Sigmoid colon (tissue), 7 donors: Measurements from ENCODE around the gene PXMP2. TPM values are rescaled to one million over a fixed set of nuclear protein-coding genes. Genes with fewer than 3 reads are reported as not detected.

Experiments
- DNase-seq: peaks from one replicate; pipeline ENCODE4 v3.0.0-alpha.2; 2019
- H3K27ac ChIP-seq, 4 donors: fragments of 200-600 bp; sonication (generic); one replicate each; pipeline ENCODE4 v1.5.1; 2016 to 2019; ENCODE audit warnings: mild to moderate bottlenecking in 1 of 4
- H3K27me3 ChIP-seq, 3 donors: fragments of 200-600 bp; sonication (generic); one replicate each; pipeline ENCODE4 v1.5.1; 2019; ENCODE audit warnings: mild to moderate bottlenecking in 1 of 3
- H3K36me3 ChIP-seq, 4 donors: fragments of 200-600 bp; sonication (generic); one replicate each; pipeline ENCODE4 v1.5.1; 2016 to 2019
- H3K4me1 ChIP-seq, 4 donors: fragments of 200-600 bp; sonication (generic); one replicate each; pipeline ENCODE4 v1.5.1; 2017 to 2019
- H3K4me3 ChIP-seq, 4 donors: fragments of 200-600 bp; sonication (generic); one replicate each; pipeline ENCODE4 v1.5.1; 2017 to 2019; ENCODE audit warnings: mild to moderate bottlenecking in 2 of 4, moderate library complexity in 1 of 4
- H3K9me3 ChIP-seq, 4 donors: fragments of 200-600 bp in 3 of 4; sonication (generic) in 3 of 4; one replicate each; pipeline versions ENCODE4 v1.5.1 to v1.6.1; 2013 to 2019
- EP300 ChIP-seq, 4 donors: sonication (generic); formaldehyde crosslinking; IDR thresholded peaks; one replicate each; pipeline ENCODE4 v1.6.1; 2017; ENCODE audit warnings: antibody characterized with exemption in 4 of 4
- POLR2A ChIP-seq, 2 donors: fragments of 450-650 bp; IDR thresholded peaks; one replicate each; pipeline ENCODE4 v1.6.1; 2016; ENCODE audit warnings: antibody characterized with exemption in 2 of 2, mild to moderate bottlenecking in 2 of 2, moderate library complexity in 2 of 2
- POLR2AphosphoS5 ChIP-seq, 4 donors: sonication (generic); formaldehyde crosslinking; IDR thresholded peaks; one replicate each; pipeline ENCODE4 v1.6.1; 2017; ENCODE audit warnings: antibody characterized with exemption in 4 of 4
- WGBS, 2 donors: extraction: QIAGEN DNeasy Blood & Tissue Kit; methylation state at CpG; one replicate each; pipeline ENCODE4 v1.1.7; 2013; 5-methylcytosine and 5-hydroxymethylcytosine counted together
- intact Hi-C: fragments of 100-400 bp; cut with DNase I; formaldehyde crosslinking; loops from one replicate; pipeline ENCODE4 v1.15.1; 2023
- polyA plus RNA-seq, 3 donors: library from polyadenylated mRNA; stranded (reverse); fragments of 200-250 nt; gene quantifications; one replicate each; pipeline ENCODE4 v1.2.3, GENCODE V29; 2013
- total RNA-seq, 4 donors: library from RNA; depleted of rRNA; stranded (reverse); fragments of >200 nt; gene quantifications; one replicate each; pipeline ENCODE4 v1.1.0, GENCODE V29; 2016
- TF ChIP-seq, protein P1 (sequence below), 4 experiments: fragments of 450-650 bp in 3 of 4; fragments of 200-600 bp in 1 of 4; IDR thresholded peaks; one replicate each; pipeline ENCODE4 v1.5.1; 2016 to 2019; ENCODE audit warnings: antibody characterized with exemption in 4 of 4, mild to moderate bottlenecking in 3 of 4, moderate library complexity in 2 of 4
- donor health status: healthy with polysubstance abuse.
- donor health status: Bipolar disorder and iron deficiency.
- donor health status: healthy.

The PXMP2 gene
- total and polyA plus RNA-seq, 7 donors, result 19.4 to 127 (median 43.4) TPM

DNA sequence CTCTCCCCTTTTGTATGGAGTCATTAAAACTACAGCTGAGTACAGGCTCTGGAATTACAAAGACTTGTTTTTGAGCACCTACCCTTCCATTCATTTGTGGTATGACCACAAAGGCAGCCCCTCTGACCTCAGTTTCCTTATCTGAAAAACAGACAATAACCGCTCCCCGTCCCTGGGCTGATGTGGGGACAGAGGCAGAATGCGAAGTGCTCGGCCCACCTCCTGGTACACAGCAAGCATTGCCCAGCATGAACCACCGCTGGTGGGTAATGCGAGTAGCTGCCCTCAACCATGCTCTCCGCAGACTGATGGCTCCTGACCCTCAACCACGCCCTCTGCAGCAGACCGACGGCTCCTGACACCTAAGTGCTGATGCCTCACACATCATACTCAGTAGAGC is 46.5 kb upstream of the PXMP2 start:
- peaks cover 7 to 64% (median 20%) of the 10 kb centered on the region in 4 donors for H3K36me3 ChIP-seq

DNA sequence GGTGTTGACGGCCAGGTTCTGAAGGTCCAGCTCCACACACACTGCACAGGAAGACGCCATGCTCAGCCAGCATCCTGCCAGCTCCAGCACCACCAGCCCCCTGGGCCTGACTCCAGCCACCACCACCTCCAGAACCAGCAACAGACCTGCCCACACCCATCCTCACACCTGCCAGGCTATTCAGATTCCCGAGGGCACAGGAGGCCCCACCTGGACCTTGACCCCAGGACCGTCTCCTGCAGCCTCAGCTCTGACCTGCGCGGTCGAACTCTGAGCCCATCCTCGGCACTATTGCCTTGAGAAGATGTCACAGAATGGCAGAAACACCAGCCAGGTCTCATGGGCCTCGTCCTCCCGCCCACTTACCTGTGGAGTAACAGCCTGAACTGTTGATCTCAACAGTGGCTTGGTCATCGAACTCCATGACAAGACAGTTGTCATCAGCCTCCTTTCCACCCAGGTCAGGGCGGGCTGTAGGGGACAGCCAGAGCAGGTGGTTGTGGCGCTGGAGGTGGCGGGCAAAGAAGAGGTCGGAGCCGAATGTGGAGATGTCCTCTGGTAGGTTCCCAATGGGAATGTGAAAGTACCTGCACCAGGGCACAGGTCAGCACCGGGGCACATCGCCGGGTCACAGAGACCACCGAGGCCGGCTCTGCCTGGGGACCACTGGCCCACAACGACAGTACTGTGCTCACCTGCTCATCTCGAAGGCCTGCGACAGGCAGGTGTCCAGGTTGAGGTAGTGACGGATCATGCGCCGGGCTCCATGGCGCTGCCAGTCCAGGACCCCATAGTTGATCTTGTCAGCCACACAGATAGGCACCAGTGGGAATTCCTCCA is 45.4 kb upstream of the PXMP2 start:
- 89 to 94% methylated on average over 28 of the region's 28 CpGs for WGBS, 2 donors
- intact Hi-C loops, result no loop called here
- no peak for DNase-seq
- Histone ChIP-seq H3K36me3 (peaks cover 7 to 64% (median 22%) of the 10 kb centered on the region in 4 donors), H3K4me3 (no peak overlapping the region), H3K27me3 (no peaks in the 10 kb centered on the region), H3K27ac (no peak overlapping the region), H3K9me3 (no peaks in the 10 kb centered on the region), H3K4me1 (no peaks in the 10 kb centered on the region)
- no peak for TF ChIP-seq EP300 (IDR thresholded peaks at IDR 0.05)
- TF ChIP-seq, protein P1, sequence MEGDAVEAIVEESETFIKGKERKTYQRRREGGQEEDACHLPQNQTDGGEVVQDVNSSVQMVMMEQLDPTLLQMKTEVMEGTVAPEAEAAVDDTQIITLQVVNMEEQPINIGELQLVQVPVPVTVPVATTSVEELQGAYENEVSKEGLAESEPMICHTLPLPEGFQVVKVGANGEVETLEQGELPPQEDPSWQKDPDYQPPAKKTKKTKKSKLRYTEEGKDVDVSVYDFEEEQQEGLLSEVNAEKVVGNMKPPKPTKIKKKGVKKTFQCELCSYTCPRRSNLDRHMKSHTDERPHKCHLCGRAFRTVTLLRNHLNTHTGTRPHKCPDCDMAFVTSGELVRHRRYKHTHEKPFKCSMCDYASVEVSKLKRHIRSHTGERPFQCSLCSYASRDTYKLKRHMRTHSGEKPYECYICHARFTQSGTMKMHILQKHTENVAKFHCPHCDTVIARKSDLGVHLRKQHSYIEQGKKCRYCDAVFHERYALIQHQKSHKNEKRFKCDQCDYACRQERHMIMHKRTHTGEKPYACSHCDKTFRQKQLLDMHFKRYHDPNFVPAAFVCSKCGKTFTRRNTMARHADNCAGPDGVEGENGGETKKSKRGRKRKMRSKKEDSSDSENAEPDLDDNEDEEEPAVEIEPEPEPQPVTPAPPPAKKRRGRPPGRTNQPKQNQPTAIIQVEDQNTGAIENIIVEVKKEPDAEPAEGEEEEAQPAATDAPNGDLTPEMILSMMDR (IDR thresholded peaks at IDR 0.05), result no peak
- TF ChIP-seq POLR2AphosphoS5 (IDR thresholded peaks at IDR 0.05), result no peak
- no peak for TF ChIP-seq POLR2A (IDR thresholded peaks at IDR 0.05)

More for the DNA sequence above, 46.5 kb upstream of the PXMP2 start:
- Histone ChIP-seq H3K27ac (no peak overlapping the region), H3K4me3 (no peak overlapping the region), H3K27me3 (no peaks in the 10 kb centered on the region), H3K4me1 (no peaks in the 10 kb centered on the region), H3K9me3 (no peaks in the 10 kb centered on the region)
- intact Hi-C loops, result no loop called here
- TF ChIP-seq POLR2A (IDR thresholded peaks at IDR 0.05), result no peak
- TF ChIP-seq POLR2AphosphoS5 (IDR thresholded peaks at IDR 0.05), result no peak
- TF ChIP-seq EP300 (IDR thresholded peaks at IDR 0.05), result no peak
- TF ChIP-seq, protein P1 (IDR thresholded peaks at IDR 0.05), result no peak
- WGBS, 2 donors, result 83 to 92% methylated on average over 10 of the region's 10 CpGs
- DNase-seq, result no peak

DNA sequence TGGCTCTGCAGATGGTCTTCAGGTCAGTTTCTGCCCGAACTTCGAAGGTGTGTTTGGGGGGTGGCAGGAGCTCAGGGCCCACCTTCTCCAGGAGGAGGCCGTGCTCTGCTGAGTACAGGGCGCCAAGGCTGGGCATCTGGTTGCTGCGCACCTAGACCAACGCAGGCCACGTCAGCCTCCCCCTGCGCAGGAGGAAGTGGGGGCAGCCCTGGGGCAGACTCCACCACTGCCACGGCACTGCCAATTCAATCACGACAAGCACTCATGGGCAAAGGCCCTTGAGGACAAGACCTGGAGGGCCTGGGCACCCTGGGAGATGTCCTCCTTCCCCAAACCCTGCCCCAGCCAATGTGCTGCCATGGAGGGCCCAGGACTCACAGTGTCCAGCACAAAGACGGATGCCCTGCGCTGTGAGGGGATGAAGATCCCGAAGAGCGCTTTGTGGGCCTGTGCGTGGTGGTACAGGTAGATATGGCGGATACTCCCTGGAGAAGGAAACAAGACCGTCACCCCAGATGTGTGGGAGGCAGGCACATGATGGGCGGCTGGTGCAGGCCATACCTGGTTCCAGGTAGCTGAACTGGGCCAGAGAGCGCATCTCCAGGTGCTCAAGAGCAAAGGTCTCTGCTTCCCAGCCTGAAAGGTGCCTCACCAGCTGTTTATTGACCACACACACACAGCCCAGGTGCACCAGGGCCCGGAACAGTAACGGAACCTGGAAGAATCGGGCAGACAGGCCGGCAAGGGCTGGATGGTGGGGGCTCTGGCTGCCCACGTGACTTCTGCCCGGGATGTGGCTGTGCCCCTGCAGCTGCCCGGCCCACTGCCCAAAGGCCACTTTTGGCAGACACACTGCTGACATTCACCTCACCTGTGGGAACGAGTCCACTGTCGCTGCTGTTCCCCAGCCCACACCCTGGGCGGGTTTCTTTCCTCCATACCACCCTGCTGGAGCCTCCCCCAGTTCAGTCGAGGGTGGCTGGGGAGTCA is 44.2 kb upstream of the PXMP2 start:
- intact Hi-C loops, result no loop called here
- DNase-seq, result no peak
- WGBS, 2 donors, result 96 to 97% methylated on average over 30 of the region's 30 CpGs
- Histone ChIP-seq H3K27ac (no peak overlapping the region), H3K4me3 (no peak overlapping the region), H3K9me3 (no peaks in the 10 kb centered on the region), H3K27me3 (no peaks in the 10 kb centered on the region), H3K4me1 (no peaks in the 10 kb centered on the region), H3K36me3 (peaks cover 7 to 64% (median 15%) of the 10 kb centered on the region in 4 donors)
- no peak for TF ChIP-seq EP300 (IDR thresholded peaks at IDR 0.05)
- TF ChIP-seq, protein P1 (IDR thresholded peaks at IDR 0.05), result no peak
- no peak for TF ChIP-seq POLR2A (IDR thresholded peaks at IDR 0.05)
- TF ChIP-seq POLR2AphosphoS5 (IDR thresholded peaks at IDR 0.05), result no peak

- WGBS, 2 donors, result 92 to 94% methylated on average over 7 of the region's 7 CpGs
- Histone ChIP-seq H3K36me3 (peaks cover 7 to 73% (median 18%) of the 10 kb centered on the region in 4 donors), H3K27me3 (no peaks in the 10 kb centered on the region), H3K4me1 (no peaks in the 10 kb centered on the region), H3K4me3 (no peak overlapping the region), H3K27ac (no peak overlapping the region), H3K9me3 (no peaks in the 10 kb centered on the region)
- intact Hi-C loops, result no loop called here
- TF ChIP-seq, protein P1 (IDR thresholded peaks at IDR 0.05), result no peak
- no peak for TF ChIP-seq POLR2AphosphoS5 (IDR thresholded peaks at IDR 0.05)
- no peak for TF ChIP-seq EP300 (IDR thresholded peaks at IDR 0.05)
- no peak for TF ChIP-seq POLR2A (IDR thresholded peaks at IDR 0.05)
- DNase-seq, result no peak
Measured at GRCh38 chr12:132646850-132647249, 40.5 kb upstream of the PXMP2 start.
